GM19452 (cell line): ENCODE measurements around the gene KRT36.

Experiments
- ATAC-seq: cut with Tn5 transposase; IDR thresholded peaks from one replicate; pipeline ENCODE4 v1.9.1; 2021; ENCODE audit not compliant: unreplicated experiment

KRT36 gene

GRCh38 chr17:41444186-41444585 lies 45.5 kb downstream of the KRT36 start:
- ATAC-seq, result no peak

- ATAC-seq, result no peak
Measured at GRCh38 chr17:41442739-41443138, 47.0 kb downstream of the KRT36 start.

- ATAC-seq, result no peak
Measured at GRCh38 chr17:41440531-41441033, 49.1 kb downstream of the KRT36 start, which contains the start of gene KRT38. TSS of gene KRT38 (minus strand) at chr17:41440983. CDS start at chr17:41440921, 62 bp downstream.

GRCh38 chr17:41439375-41439774 lies 50.3 kb downstream of the KRT36 start:
- ATAC-seq, result no peak

GRCh38 chr17:41437769-41438168 lies 51.9 kb downstream of the KRT36 start:
- ATAC-seq, result no peak

GRCh38 chr17:41437254-41437653 lies 52.5 kb downstream of the KRT36 start:
- ATAC-seq, result no peak
